ENCODE measurements around the gene IMMP2L. TPM values are rescaled to one million over a fixed set of nuclear protein-coding genes. Genes with fewer than 3 reads are reported as not detected.

The IMMP2L gene
- total RNA-seq, 2 donors from 2014 or later: 10.5 to 17.4 TPM

GRCh38 chr7:111150709-111151108, 411.6 kb downstream of the IMMP2L start:
- Histone ChIP-seq H3K36me3 (replicated peaks in 1 of 2; ENCODE audit: insufficient read depth in 1 of 2, low read depth in 2 of 2) (no peaks in the 10 kb centered on the region), H3K4me3 (no peak overlapping the region), H3K27ac (no peak overlapping the region), H3K9me3 (no peaks in the 10 kb centered on the region), H3K27me3 (no peaks in the 10 kb centered on the region), H3K4me1 (no peaks in the 10 kb centered on the region)
- no peak for TF ChIP-seq POLR2A (IDR thresholded peaks at IDR 0.05)
- TF ChIP-seq, protein P1, sequence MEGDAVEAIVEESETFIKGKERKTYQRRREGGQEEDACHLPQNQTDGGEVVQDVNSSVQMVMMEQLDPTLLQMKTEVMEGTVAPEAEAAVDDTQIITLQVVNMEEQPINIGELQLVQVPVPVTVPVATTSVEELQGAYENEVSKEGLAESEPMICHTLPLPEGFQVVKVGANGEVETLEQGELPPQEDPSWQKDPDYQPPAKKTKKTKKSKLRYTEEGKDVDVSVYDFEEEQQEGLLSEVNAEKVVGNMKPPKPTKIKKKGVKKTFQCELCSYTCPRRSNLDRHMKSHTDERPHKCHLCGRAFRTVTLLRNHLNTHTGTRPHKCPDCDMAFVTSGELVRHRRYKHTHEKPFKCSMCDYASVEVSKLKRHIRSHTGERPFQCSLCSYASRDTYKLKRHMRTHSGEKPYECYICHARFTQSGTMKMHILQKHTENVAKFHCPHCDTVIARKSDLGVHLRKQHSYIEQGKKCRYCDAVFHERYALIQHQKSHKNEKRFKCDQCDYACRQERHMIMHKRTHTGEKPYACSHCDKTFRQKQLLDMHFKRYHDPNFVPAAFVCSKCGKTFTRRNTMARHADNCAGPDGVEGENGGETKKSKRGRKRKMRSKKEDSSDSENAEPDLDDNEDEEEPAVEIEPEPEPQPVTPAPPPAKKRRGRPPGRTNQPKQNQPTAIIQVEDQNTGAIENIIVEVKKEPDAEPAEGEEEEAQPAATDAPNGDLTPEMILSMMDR (IDR thresholded peaks at IDR 0.05): no peak
- intact Hi-C loops (cut with DNase I): no loop called here
- ATAC-seq (no peak), DNase-seq (no peak)
- WGBS, 2 donors: 93 to 94% methylated on average over 1 of the region's 1 CpG

DNA sequence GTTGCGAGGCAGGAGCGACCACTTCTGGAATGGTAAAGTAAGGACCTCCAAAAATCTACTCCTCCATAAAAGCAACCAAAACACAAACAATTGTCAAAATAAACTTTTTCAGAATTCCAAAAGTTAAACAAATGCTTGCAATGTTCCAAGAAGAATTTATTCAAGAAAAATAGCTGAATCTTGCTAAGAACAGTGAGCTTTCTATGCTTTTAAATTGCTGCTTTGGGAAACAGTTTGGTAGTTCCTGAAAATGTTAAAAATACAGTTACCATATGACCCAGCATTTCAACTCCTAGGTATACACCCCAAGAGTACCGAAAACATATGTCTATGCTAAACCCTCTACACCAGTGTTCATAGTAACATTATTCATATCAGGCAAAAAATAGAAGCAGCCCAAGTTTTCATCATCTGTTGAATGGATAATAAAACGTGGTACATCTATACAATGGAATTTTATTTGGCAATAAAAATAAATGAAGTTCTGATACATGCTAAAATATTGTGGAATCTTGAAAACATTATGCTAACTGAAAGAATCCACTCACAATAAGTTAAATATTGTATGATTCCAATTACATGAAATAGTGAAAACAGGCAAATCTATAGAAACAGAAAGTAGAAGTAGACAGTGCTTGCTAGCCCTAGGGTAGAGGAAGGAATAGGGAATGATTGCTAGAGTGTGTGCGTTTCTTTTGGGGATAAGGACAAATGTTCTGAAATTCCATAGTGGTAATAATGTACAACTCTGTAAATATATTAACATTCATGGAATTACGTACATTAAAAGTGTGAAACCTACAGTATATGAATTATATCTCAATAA, 414.4 kb downstream of the IMMP2L start:
- Histone ChIP-seq H3K4me3 (no peak overlapping the region), H3K27me3 (no peaks in the 10 kb centered on the region), H3K9me3 (no peaks in the 10 kb centered on the region), H3K27ac (no peak overlapping the region), H3K4me1 (no peaks in the 10 kb centered on the region), H3K36me3 (replicated peaks in 1 of 2; ENCODE audit: insufficient read depth in 1 of 2, low read depth in 2 of 2) (no peaks in the 10 kb centered on the region)
- ATAC-seq (no peak), DNase-seq (no peak)
- intact Hi-C loops (cut with DNase I): no loop called here
- WGBS, 2 donors: 91 to 93% methylated on average over 6 of the region's 6 CpGs
- TF ChIP-seq, protein P1 (IDR thresholded peaks at IDR 0.05): no peak
- no peak for TF ChIP-seq POLR2A (IDR thresholded peaks at IDR 0.05)

DNA sequence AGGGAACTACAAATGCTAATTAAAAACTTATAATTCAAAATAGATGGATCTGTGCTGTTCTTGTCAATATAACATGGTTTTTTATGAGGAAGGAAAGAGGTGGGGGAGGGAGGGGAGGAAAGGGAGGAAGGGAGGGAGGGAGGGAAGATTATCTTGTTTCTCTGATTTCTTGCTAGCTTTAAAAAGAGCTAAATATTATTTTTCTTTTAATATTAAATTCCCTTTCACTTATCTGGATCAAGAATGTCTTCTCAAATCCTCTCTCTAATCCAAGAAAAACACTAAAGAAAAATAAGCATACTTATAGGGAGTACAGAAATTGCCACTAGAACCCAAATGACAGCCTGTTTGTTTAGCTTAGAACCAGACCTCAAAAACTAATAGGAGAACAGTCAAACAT, 416.2 kb downstream of the IMMP2L start:
- no peak for DNase-seq
- H3K36me3 ChIP-seq (replicated peaks in 1 of 2; ENCODE audit: insufficient read depth in 1 of 2, low read depth in 2 of 2): no peaks in the 10 kb centered on the region
- no peak for TF ChIP-seq POLR2A (IDR thresholded peaks at IDR 0.05)
- TF ChIP-seq, protein P1 (IDR thresholded peaks at IDR 0.05): no peak
- no peaks in the 10 kb centered on the region for H3K27me3 ChIP-seq
- no peaks in the 10 kb centered on the region for H3K9me3 ChIP-seq
- H3K27ac ChIP-seq: no peak overlapping the region
- intact Hi-C loops (cut with DNase I): no loop called here
- H3K4me3 ChIP-seq: no peak overlapping the region
- H3K4me1 ChIP-seq: no peaks in the 10 kb centered on the region
- no peak for ATAC-seq

DNA sequence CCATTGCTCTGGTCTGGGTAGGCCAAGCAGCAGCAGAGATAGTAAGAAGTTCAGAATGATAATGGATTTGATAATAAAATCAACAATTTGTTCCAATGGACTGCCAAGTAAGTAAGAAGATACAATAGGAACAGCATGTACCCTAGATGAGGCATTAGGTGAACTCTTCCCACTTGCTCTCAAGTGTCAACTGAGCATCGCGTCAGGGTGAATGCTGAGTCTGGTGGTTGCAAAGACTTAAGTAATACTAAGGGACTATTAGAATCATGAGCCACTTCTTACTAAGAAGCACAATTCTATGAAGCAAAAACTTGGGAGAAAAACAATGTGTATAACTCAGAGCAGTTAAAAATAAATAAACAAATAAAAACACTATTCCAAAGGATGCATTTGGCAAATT, 416.8 kb downstream of the IMMP2L start:
- ATAC-seq: no peak
- 97 to 98% methylated on average over 2 of the region's 2 CpGs for WGBS, 2 donors
- no peaks in the 10 kb centered on the region for H3K4me1 ChIP-seq

More for the DNA sequence above, 416.8 kb downstream of the IMMP2L start:
- TF ChIP-seq, protein P1 (IDR thresholded peaks at IDR 0.05): no peak
- no peak for TF ChIP-seq POLR2A (IDR thresholded peaks at IDR 0.05)
- Histone ChIP-seq H3K27me3 (no peaks in the 10 kb centered on the region), H3K9me3 (no peaks in the 10 kb centered on the region), H3K4me3 (no peak overlapping the region), H3K36me3 (replicated peaks in 1 of 2; ENCODE audit: insufficient read depth in 1 of 2, low read depth in 2 of 2) (no peaks in the 10 kb centered on the region), H3K27ac (no peak overlapping the region)
- intact Hi-C loops (cut with DNase I): no loop called here
- DNase-seq: no peak

Measured in body of pancreas (tissue), 4 donors.